ENCODE data around the gene FZD8.

FZD8 gene

GRCh38 chr10:35640951-35641675, 983 bp downstream of the FZD8 start:
- DNase-seq (ENCODE audit: low read depth, low spot score): no peak

GRCh38 chr10:35640474-35640873, 1.6 kb downstream of the FZD8 start:
- DNase-seq (ENCODE audit: low read depth, low spot score): no peak

DNA sequence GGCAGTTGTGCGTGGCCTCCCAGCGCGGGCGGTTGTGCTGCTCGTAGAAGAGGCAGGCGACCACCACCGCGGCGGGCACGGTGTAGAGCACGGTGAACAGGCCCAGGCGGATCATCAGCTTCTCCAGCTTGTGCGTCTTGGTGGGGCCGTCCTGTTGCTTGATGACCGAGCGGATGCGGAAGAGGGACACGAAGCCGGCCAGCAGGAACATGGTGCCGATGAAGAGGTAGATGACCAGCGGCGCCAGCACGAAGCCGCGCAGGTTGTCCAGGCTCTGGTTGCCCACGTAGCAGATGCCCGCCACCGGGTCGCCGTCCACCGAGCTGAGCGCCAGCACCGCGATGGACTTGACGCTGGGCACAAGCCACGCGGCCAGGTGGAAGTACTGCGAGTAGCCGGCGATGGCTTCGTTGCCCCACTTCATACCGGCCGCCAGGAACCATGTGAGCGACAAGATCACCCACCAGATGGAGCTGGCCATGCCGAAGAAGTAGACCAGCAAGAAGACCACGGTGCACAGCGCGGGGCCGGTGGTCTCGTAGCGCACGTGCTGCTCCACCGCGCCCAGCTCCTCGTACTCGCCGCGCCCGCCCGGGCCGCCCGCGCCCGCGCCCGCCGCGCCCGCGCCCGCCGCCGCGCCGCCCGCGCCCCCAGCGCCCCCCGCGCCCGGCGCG, 2.2 kb downstream of the FZD8 start:
- no peak for DNase-seq (ENCODE audit: low read depth, low spot score)

DNA sequence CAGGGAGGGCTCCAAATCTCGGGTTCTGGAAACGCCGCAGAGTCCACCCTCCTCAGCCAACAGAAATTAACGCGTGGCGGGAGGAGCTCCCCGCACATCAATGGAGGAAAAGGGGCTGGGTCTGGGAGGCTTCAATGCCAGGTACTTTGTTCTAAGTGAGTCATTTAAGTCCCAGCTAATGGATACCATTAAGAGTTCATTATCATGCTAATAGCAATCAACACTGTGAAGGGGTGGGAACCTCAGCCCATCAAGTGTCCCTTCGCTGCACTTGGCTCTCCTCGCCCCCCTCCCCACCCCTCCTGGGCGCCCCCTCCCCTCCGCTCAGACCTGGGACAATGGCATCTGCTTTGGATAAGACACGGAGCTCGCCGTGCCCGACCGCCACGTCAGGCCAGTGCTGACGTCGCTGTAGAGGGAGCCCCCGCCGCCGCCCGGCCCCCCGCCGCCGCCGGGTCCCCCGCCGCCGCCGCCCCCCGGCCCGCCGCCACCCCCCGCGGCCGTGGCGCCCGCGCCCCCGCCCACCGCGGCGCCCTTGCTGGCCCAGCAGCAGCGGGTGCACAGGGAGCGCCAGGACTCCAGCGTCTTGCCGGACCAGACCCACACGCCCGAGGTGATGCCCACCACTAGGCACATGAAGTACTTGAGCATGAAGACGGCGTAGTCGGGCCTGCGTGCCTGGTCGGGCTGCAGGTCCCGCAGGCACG, 2.9 kb downstream of the FZD8 start:
- DNase-seq (ENCODE audit: low read depth, low spot score): no peak

- no peak for DNase-seq (ENCODE audit: low read depth, low spot score)
Observed at GRCh38 chr10:35638101-35638500, 4.0 kb downstream of the FZD8 start.

DNA sequence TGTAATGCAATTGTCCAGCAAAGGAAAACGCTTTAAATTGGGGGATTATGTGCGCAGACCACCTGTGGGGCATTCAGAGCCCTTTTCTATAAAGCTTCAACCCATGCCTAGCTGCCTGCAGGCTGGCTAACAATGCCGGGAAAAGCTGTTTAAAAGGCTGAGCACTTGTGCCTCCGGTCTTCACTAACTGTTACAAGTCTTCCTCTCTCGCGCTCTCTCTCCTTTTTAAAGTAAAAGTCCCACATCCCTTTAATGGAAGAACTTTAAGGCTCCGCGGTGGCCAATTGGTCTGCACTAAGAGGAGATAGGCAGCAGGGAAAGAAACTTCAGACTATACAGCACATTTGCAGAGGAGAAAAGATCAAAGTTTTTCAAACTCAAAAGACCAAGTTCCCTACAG, 4.6 kb downstream of the FZD8 start:
- DNase-seq (ENCODE audit: low read depth, low spot score): no peak

- DNase-seq (ENCODE audit: low read depth, low spot score): no peak
Observed at GRCh38 chr10:35636956-35637355, 5.1 kb downstream of the FZD8 start.

- no peak for DNase-seq (ENCODE audit: low read depth, low spot score)
Observed at GRCh38 chr10:35635576-35635975, 6.5 kb downstream of the FZD8 start.

- DNase-seq (ENCODE audit: low read depth, low spot score): no peak
Observed at GRCh38 chr10:35633006-35633980, 8.8 kb downstream of the FZD8 start.

DNA sequence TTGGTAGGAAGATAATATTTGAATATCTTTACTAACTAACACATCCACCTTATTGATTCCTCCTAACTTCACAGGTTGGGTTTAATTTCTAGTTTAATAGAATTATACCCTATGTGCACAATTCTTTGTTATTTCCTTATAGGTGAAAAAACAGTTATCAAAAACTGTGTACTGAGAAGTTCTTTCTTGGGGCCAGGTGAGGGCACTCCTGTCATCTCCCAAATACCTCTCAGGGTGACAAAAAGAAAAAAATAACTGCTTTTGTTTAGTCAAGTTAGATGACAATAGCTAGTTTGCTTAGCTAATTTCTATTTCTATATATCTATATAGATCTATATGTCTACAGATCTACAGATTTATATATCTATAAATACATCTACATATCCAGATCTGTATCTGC, 10.1 kb downstream of the FZD8 start:
- no peak for DNase-seq (ENCODE audit: low read depth, low spot score)

GRCh38 chr10:35631404-35631803, 10.7 kb downstream of the FZD8 start:
- DNase-seq (ENCODE audit: low read depth, low spot score): no peak

GRCh38 chr10:35626971-35627507, 15.1 kb downstream of the FZD8 start:
- DNase-seq (ENCODE audit: low read depth, low spot score): no peak

GRCh38 chr10:35614312-35614711, 27.8 kb downstream of the FZD8 start:
- no peak for DNase-seq (ENCODE audit: low read depth, low spot score)

DNA sequence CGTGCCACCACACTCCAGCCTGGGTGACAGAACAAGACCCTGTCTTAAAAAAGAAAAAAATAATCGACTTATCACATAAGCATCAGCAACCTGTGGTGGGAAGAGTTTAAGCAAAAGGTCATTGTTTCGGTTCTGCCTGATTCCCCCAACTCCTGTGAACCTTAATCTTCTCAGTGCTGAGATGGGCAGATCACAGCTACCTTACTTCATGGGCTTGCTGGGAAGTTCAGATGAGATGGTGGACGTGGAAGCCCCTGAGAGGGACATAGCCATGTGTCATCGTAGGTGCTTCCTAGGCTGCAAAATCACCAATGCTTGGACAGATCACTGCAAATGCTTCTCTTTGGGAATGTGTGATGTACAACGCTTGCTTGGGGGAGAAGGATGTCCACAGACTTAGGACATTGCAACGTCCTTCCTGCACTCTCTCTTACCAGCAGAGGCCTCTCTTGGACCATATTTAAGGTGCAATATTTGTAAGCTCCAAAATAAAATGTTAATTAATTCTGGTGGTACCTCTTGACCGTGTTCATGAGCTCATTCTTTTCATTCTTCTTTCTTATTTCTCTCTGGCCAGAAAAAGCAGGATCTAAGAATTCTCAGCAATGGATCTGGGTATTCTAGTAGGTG, 28.4 kb downstream of the FZD8 start:
- no peak for DNase-seq (ENCODE audit: low read depth, low spot score)

DNA sequence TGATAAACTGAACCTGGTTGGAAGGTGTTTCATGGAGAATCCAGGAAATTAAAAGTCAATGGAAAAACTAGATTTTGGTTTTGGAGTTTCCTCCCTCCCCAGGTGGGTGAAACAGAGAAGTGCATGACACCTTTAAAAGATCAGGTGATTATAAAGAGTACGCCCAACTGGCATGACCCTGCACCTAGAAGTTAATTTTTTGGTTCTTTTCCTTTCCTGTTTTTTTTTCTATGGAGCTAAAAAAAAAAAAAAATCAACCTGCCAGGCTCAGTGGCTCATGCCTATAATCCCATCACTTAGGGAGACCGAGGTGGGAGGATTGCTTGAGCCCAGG, 29.0 kb downstream of the FZD8 start:
- no peak for DNase-seq (ENCODE audit: low read depth, low spot score)

- DNase-seq (ENCODE audit: low read depth, low spot score): no peak
Observed at GRCh38 chr10:35612385-35613106, 29.6 kb downstream of the FZD8 start.

DNA sequence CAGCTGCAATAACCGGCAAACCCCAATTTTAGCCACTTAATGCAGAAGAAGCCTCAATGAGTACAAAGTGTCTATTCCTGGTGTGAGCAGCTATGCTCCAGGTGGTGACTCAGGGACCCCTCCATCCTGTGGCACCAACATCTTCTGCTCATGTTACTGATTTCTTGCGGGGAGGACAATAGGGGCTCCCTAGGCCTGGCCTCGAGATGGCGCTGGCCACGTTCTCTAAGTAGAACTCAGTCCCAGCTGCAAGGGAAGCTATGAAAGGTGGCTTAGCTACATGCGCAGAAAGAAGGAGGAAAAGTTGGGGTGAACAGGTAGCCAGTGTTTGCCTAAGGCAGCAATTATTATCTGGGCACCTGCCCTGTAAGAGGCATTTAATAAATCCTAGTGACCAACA, 30.3 kb downstream of the FZD8 start:
- DNase-seq (ENCODE audit: low read depth, low spot score): no peak

DNA sequence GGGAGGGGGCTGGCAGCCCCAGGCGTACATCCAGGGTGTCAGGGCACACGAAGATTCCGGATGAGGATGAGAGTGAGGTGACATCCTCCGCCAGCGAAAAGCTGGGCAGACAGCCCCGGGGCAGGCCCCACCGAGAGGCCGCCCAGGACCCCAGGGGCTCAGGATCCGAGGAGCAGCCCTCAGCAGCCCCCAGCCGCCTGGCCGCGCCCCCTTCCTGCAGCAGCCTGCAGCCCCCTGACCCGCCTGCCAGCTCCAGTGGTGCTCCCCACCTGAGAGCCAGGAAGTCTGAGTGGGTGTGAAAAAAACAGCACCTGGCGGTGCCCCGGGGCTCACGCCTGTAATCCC, 33.8 kb downstream of the FZD8 start:
- DNase-seq (ENCODE audit: low read depth, low spot score): no peak

DNA sequence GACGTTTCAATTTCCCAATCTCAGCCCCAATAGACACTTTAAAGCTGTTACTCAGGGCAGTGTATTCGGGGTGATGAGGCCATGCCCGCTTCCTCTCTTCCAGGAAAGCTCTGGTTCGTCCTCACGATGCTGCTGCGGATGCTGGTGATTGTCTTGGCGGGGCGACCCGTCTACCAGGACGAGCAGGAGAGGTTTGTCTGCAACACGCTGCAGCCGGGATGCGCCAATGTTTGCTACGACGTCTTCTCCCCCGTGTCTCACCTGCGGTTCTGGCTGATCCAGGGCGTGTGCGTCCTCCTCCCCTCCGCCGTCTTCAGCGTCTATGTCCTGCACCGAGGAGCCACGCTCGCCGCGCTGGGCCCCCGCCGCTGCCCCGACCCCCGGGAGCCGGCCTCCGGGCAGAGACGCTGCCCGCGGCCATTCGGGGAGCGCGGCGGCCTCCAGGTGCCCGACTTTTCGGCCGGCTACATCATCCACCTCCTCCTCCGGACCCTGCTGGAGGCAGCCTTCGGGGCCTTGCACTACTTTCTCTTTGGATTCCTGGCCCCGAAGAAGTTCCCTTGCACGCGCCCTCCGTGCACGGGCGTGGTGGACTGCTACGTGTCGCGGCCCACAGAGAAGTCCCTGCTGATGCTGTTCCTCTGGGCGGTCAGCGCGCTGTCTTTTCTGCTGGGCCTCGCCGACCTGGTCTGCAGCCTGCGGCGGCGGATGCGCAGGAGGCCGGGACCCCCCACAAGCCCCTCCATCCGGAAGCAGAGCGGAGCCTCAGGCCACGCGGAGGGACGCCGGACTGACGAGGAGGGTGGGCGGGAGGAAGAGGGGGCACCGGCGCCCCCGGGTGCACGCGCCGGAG, 34.4 kb downstream of the FZD8 start:
- no peak for DNase-seq (ENCODE audit: low read depth, low spot score)

GRCh38 chr10:35606430-35606829, 35.7 kb downstream of the FZD8 start:
- DNase-seq (ENCODE audit: low read depth, low spot score): no peak

Data from activated CD4-positive, CD25-positive, alpha-beta regulatory T cell treated with anti-CD3 and anti-CD28 coated beads, Interleukin-2, amount 50 U/mL, for 16 hours (primary cell).